WTC11 (cell line): Measurements from ENCODE around the gene ZNF608. TPM values are rescaled to one million over a fixed set of nuclear protein-coding genes. Genes with fewer than 3 reads are reported as not detected.

ENCODE experiments used
- ATAC-seq: fragments of 200-7000 bp; cut with Tn5 transposase; 2 replicates; pipeline ENCODE4 v1.10.0; 2021; ENCODE audit warnings: mild to moderate bottlenecking, moderate library complexity
- CTCF ChIA-PET: fragments of 300-600 bp; sonication (Branson Sonifier 250); formaldehyde crosslinking; loops from one replicate; lab custom pipeline; 2021; ENCODE audit warnings: antibody characterized with exemption; lab: Charles Lee
- POLR2A ChIA-PET: fragments of 350-600 bp; sonication (Branson Sonifier 250); formaldehyde crosslinking; loops from one replicate; lab custom pipeline; 2021; ENCODE audit warnings: antibody characterized with exemption; lab: Charles Lee
- DNase-seq: peaks from one replicate; pipeline ENCODE4 v3.0.0; 2021; ENCODE audit warnings: low spot score
- H3K27ac Mint-ChIP-seq: 2 replicates; pipeline ENCODE4 v1.8.0; 2021; ENCODE audit warnings: mixed read lengths
- H3K27me3 Mint-ChIP-seq: 2 replicates; pipeline ENCODE4 v1.8.0; 2021; ENCODE audit warnings: low read depth, mild to moderate bottlenecking, moderate library complexity, mixed read lengths
- H3K36me3 Mint-ChIP-seq: 2 replicates; pipeline ENCODE4 v1.8.0; 2021; ENCODE audit warnings: mixed read lengths
- H3K4me1 Mint-ChIP-seq: 2 replicates; pipeline ENCODE4 v1.8.0; 2022; ENCODE audit warnings: mixed read lengths
- H3K4me3 Mint-ChIP-seq: 2 replicates; pipeline ENCODE4 v1.8.0; 2021; ENCODE audit warnings: mild to moderate bottlenecking, moderate library complexity, mixed read lengths
- H3K9me3 Mint-ChIP-seq: 2 replicates; pipeline ENCODE4 v1.8.0; 2021; ENCODE audit warnings: mixed read lengths
- ELF4 ChIP-seq: sonication (generic); formaldehyde crosslinking; IDR thresholded peaks from 2 replicates; pipeline ENCODE4 v1.8.1; 2022; ENCODE audit warnings: low read depth, mild to moderate bottlenecking, moderate library complexity, missing genetic modification reagents
- ESRRA ChIP-seq: sonication (generic); formaldehyde crosslinking; IDR thresholded peaks from 2 replicates; pipeline ENCODE4 v1.8.1; 2022; ENCODE audit warnings: mild to moderate bottlenecking, missing genetic modification reagents, borderline replicate concordance
- GTF2I ChIP-seq: fragments of 250-450 bp; sonication (Bioruptor Pico); conservative IDR thresholded peaks from 2 replicates; pipeline ENCODE4 v1.4.0; 2021; ENCODE audit warnings: mild to moderate bottlenecking
- HMGA2 ChIP-seq: fragments of 250-450 bp; sonication (Bioruptor Pico); IDR thresholded peaks from 2 replicates; pipeline ENCODE4 v1.4.0; 2021; ENCODE audit warnings: mild to moderate bottlenecking, moderate library complexity
- IRF2 ChIP-seq: sonication (generic); formaldehyde crosslinking; IDR thresholded peaks from 2 replicates; pipeline ENCODE4 v1.8.0; 2022; ENCODE audit warnings: low read depth, missing genetic modification reagents, borderline replicate concordance
- JUN ChIP-seq: sonication (generic); formaldehyde crosslinking; IDR thresholded peaks from 2 replicates; pipeline ENCODE4 v1.8.0; 2023; ENCODE audit warnings: mild to moderate bottlenecking, missing genetic modification reagents
- NFYB ChIP-seq: sonication (generic); formaldehyde crosslinking; conservative IDR thresholded peaks from 2 replicates; pipeline ENCODE4 v1.8.0; 2022; ENCODE audit warnings: low read depth, missing genetic modification reagents
- NR3C1 ChIP-seq: sonication (generic); formaldehyde crosslinking; conservative IDR thresholded peaks from 2 replicates; pipeline ENCODE4 v1.8.1; 2023; ENCODE audit warnings: low read depth, mild to moderate bottlenecking, missing genetic modification reagents
- TCF7 ChIP-seq: sonication (generic); formaldehyde crosslinking; IDR thresholded peaks from 2 replicates; pipeline ENCODE4 v1.8.0; 2022; ENCODE audit warnings: mild to moderate bottlenecking, low read depth, missing genetic modification reagents, moderate library complexity
- TEAD1 ChIP-seq: sonication (generic); formaldehyde crosslinking; IDR thresholded peaks from 2 replicates; pipeline ENCODE4 v1.8.0; 2022; ENCODE audit warnings: mild to moderate bottlenecking, missing genetic modification reagents
- TP53 ChIP-seq: sonication (generic); formaldehyde crosslinking; IDR thresholded peaks from 2 replicates; pipeline ENCODE4 v1.8.1; 2023; ENCODE audit warnings: mild to moderate bottlenecking, missing genetic modification reagents
- ZNF138 ChIP-seq: sonication (generic); formaldehyde crosslinking; conservative IDR thresholded peaks from 2 replicates; pipeline ENCODE4 v1.8.1; 2022; ENCODE audit warnings: mild to moderate bottlenecking, moderate library complexity, missing genetic modification reagents
- ZNF671 ChIP-seq: fragments of 250-450 bp; sonication (Bioruptor Pico); IDR thresholded peaks from 2 replicates; pipeline ENCODE4 v1.8.0; 2021; ENCODE audit warnings: mild to moderate bottlenecking
- total RNA-seq: library from RNA; stranded (reverse); gene quantifications from 3 replicates; pipeline ENCODE4 v1.2.3, GENCODE V29; 2021
- TF ChIP-seq, protein P1 (sequence below): sonication (generic); formaldehyde crosslinking; IDR thresholded peaks from 2 replicates; pipeline ENCODE4 v1.8.0; 2023; ENCODE audit warnings: missing genetic modification reagents
- TF ChIP-seq, protein P2 (sequence below): sonication (generic); formaldehyde crosslinking; IDR thresholded peaks from 2 replicates; pipeline ENCODE4 v1.8.0; 2022; ENCODE audit warnings: mild to moderate bottlenecking, missing genetic modification reagents
- TF ChIP-seq, protein P3 (sequence below): fragments of 250-450 bp; sonication (Bioruptor Pico); IDR thresholded peaks from 2 replicates; pipeline ENCODE4 v1.8.0; 2021; ENCODE audit warnings: mild to moderate bottlenecking
- TF ChIP-seq, protein P4 (sequence below): sonication (generic); formaldehyde crosslinking; IDR thresholded peaks from 2 replicates; pipeline ENCODE4 v1.8.1; 2022; ENCODE audit warnings: mild to moderate bottlenecking, moderate library complexity, missing genetic modification reagents
- TF ChIP-seq, protein P5 (sequence below): sonication (generic); formaldehyde crosslinking; IDR thresholded peaks from 2 replicates; pipeline ENCODE4 v1.8.1; 2022; ENCODE audit warnings: mild to moderate bottlenecking, missing genetic modification reagents, moderate library complexity, borderline replicate concordance
- TF ChIP-seq, protein P6 (sequence below): sonication (generic); formaldehyde crosslinking; IDR thresholded peaks from 2 replicates; pipeline ENCODE4 v1.8.0; 2022; ENCODE audit warnings: missing genetic modification reagents
- TF ChIP-seq, protein P7 (sequence below): sonication (generic); formaldehyde crosslinking; conservative IDR thresholded peaks from 2 replicates; pipeline ENCODE4 v1.8.1; 2022; ENCODE audit warnings: mild to moderate bottlenecking, missing genetic modification reagents

ZNF608 gene
- total RNA-seq, 1 experiment from 2014 or later = 40.6 TPM

DNA sequence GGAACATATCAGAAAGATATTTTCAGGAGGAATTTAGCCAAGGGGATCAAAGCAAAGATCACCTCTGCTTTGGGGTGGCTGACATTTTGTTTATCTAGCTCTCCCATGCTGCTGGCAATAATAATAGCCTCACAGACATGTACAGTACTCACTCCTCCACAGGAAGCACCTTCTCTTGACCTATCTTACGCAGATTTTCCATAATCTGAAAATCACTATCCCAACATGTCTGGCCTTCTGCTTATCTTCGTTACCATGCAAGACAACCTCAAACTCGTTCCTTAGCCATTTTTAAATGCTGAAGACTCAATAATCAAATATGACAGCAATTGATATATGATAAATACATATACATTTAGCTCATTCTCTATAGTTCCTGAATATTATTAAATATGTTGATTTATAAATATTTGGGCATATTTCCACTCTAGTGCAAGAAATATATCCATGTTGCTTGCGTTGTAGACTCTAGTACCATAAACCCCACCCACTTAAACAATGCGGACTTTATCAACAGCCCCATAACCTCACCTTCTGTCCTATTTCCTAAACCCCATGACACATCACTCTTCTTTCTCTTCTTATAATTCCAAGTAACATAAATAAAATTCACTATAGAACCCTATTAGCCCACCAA, 18.0 kb downstream of the ZNF608 start:
- DNase-seq (no peak), ATAC-seq (no peak)
- H3K4me3 Mint-ChIP-seq = no peak overlapping the region
- no peaks in the 10 kb centered on the region for H3K27me3 Mint-ChIP-seq
- no peaks in the 10 kb centered on the region for H3K9me3 Mint-ChIP-seq
- TF ChIP-seq, protein P1, sequence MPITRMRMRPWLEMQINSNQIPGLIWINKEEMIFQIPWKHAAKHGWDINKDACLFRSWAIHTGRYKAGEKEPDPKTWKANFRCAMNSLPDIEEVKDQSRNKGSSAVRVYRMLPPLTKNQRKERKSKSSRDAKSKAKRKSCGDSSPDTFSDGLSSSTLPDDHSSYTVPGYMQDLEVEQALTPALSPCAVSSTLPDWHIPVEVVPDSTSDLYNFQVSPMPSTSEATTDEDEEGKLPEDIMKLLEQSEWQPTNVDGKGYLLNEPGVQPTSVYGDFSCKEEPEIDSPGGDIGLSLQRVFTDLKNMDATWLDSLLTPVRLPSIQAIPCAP = no peak
- TF ChIP-seq TP53 (CRISPR knock-in tag) = no peak
- no peak for TF ChIP-seq GTF2I
- TF ChIP-seq NFYB (CRISPR knock-in tag) = no peak
- no peak for TF ChIP-seq TEAD1 (CRISPR knock-in tag)
- TF ChIP-seq, protein P2, sequence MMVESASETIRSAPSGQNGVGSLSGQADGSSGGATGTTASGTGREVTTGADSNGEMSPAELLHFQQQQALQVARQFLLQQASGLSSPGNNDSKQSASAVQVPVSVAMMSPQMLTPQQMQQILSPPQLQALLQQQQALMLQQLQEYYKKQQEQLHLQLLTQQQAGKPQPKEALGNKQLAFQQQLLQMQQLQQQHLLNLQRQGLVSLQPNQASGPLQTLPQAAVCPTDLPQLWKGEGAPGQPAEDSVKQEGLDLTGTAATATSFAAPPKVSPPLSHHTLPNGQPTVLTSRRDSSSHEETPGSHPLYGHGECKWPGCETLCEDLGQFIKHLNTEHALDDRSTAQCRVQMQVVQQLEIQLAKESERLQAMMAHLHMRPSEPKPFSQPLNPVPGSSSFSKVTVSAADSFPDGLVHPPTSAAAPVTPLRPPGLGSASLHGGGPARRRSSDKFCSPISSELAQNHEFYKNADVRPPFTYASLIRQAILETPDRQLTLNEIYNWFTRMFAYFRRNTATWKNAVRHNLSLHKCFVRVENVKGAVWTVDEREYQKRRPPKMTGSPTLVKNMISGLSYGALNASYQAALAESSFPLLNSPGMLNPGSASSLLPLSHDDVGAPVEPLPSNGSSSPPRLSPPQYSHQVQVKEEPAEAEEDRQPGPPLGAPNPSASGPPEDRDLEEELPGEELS = no peak
- TF ChIP-seq HMGA2 (CRISPR knock-in tag) = no peak
- TF ChIP-seq, protein P3, sequence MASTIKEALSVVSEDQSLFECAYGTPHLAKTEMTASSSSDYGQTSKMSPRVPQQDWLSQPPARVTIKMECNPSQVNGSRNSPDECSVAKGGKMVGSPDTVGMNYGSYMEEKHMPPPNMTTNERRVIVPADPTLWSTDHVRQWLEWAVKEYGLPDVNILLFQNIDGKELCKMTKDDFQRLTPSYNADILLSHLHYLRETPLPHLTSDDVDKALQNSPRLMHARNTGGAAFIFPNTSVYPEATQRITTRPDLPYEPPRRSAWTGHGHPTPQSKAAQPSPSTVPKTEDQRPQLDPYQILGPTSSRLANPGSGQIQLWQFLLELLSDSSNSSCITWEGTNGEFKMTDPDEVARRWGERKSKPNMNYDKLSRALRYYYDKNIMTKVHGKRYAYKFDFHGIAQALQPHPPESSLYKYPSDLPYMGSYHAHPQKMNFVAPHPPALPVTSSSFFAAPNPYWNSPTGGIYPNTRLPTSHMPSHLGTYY (CRISPR knock-in tag) = no peak
- TF ChIP-seq, protein P4, sequence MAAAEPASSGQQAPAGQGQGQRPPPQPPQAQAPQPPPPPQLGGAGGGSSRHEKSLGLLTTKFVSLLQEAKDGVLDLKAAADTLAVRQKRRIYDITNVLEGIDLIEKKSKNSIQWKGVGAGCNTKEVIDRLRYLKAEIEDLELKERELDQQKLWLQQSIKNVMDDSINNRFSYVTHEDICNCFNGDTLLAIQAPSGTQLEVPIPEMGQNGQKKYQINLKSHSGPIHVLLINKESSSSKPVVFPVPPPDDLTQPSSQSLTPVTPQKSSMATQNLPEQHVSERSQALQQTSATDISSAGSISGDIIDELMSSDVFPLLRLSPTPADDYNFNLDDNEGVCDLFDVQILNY = no peak
- no peak for TF ChIP-seq IRF2 (CRISPR knock-in tag)
- TF ChIP-seq ZNF671 = no peak
- TF ChIP-seq, protein P5, sequence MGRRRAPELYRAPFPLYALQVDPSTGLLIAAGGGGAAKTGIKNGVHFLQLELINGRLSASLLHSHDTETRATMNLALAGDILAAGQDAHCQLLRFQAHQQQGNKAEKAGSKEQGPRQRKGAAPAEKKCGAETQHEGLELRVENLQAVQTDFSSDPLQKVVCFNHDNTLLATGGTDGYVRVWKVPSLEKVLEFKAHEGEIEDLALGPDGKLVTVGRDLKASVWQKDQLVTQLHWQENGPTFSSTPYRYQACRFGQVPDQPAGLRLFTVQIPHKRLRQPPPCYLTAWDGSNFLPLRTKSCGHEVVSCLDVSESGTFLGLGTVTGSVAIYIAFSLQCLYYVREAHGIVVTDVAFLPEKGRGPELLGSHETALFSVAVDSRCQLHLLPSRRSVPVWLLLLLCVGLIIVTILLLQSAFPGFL = no peak
- TF ChIP-seq NR3C1 (CRISPR knock-in tag) = no peak
- POLR2A ChIA-PET = interaction anchor here (0.6 kb wide), 1 partner anchor 219 kb away, joined by 4 read pairs; no protein-coding TSS in a partner anchor
- peaks cover 6% of the 10 kb centered on the region; the same call in 1 of the 2 replicates for H3K36me3 Mint-ChIP-seq
- CTCF ChIA-PET = interaction anchor here (1.0 kb wide), 1 partner anchor 68 kb away, joined by 3 read pairs; no protein-coding TSS in a partner anchor
- H3K4me1 Mint-ChIP-seq = peaks cover 51% of the 10 kb centered on the region
- no peak overlapping the region for H3K27ac Mint-ChIP-seq

DNA sequence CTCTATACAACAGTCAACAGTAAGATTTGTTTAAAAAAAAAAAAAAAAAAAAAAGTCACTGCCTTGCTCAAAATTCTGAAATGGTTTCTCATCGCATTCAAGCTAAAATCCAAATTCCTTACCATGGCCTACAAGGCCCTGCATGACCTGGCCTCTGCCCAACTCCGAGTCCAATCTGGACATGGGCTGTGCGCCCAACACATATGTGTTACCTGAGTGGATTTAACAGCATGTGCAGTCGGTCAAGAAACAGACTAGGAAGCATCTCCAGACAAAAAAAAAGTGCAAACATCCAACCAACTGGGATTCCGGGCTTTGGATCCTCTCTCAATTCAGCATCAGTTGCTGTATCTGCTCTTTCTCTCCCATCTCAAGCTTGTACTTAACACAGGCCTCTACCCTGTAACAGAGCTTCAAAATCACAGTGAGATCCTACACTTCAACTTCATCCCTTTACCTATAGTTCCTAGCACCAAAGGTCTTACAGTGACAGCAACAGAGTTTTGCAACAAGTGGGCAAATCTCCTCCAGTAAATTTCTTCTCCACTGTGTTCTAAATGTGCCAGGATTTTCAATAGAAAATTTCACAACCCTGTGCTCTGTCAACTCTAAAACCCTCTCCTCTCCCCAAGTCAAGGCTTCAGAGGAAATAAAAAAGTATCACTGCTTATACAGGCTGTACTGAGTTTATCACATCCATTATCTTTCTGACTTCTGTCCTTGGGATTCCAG, 19.6 kb downstream of the ZNF608 start:
- H3K9me3 Mint-ChIP-seq = no peaks in the 10 kb centered on the region
- POLR2A ChIA-PET = interaction anchor here (0.6 kb wide), 2 partner anchors 73 to 393 kb away, joined by 4 read pairs; no protein-coding TSS in a partner anchor
- ATAC-seq (no peak), DNase-seq (no peak)
- H3K36me3 Mint-ChIP-seq = peaks cover 6% of the 10 kb centered on the region; the same call in 1 of the 2 replicates
- H3K4me1 Mint-ChIP-seq = peaks cover 58% of the 10 kb centered on the region
- no peaks in the 10 kb centered on the region for H3K27me3 Mint-ChIP-seq
- TF ChIP-seq ELF4 (CRISPR knock-in tag) (no peak), ESRRA (no peak), JUN (CRISPR knock-in tag) (no peak), TCF7 (CRISPR knock-in tag) (no peak), ZNF138 (CRISPR knock-in tag) (no peak)
- TF ChIP-seq, protein P6, sequence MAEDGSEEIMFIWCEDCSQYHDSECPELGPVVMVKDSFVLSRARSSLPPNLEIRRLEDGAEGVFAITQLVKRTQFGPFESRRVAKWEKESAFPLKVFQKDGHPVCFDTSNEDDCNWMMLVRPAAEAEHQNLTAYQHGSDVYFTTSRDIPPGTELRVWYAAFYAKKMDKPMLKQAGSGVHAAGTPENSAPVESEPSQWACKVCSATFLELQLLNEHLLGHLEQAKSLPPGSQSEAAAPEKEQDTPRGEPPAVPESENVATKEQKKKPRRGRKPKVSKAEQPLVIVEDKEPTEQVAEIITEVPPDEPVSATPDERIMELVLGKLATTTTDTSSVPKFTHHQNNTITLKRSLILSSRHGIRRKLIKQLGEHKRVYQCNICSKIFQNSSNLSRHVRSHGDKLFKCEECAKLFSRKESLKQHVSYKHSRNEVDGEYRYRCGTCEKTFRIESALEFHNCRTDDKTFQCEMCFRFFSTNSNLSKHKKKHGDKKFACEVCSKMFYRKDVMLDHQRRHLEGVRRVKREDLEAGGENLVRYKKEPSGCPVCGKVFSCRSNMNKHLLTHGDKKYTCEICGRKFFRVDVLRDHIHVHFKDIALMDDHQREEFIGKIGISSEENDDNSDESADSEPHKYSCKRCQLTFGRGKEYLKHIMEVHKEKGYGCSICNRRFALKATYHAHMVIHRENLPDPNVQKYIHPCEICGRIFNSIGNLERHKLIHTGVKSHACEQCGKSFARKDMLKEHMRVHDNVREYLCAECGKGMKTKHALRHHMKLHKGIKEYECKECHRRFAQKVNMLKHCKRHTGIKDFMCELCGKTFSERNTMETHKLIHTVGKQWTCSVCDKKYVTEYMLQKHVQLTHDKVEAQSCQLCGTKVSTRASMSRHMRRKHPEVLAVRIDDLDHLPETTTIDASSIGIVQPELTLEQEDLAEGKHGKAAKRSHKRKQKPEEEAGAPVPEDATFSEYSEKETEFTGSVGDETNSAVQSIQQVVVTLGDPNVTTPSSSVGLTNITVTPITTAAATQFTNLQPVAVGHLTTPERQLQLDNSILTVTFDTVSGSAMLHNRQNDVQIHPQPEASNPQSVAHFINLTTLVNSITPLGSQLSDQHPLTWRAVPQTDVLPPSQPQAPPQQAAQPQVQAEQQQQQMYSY (CRISPR knock-in tag) = no peak
- TF ChIP-seq, protein P7, sequence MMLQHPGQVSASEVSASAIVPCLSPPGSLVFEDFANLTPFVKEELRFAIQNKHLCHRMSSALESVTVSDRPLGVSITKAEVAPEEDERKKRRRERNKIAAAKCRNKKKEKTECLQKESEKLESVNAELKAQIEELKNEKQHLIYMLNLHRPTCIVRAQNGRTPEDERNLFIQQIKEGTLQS (CRISPR knock-in tag) = no peak
- H3K4me3 Mint-ChIP-seq = no peak overlapping the region
- CTCF ChIA-PET = interaction anchor here (0.6 kb wide), 1 partner anchor 1537 kb away, joined by 5 read pairs; no protein-coding TSS in a partner anchor
- H3K27ac Mint-ChIP-seq = no peak overlapping the region
